AG10803 (cell line): Measurements from ENCODE around the gene VTI1B.
"Not testable (repeated sequence)": the region's sequence is repeated elsewhere in the genome, so short reads cannot be mapped to it uniquely, and the experiment has no call there.

ENCODE experiments used
- DNase-seq: peaks from one replicate; pipeline ENCODE4 v3.0.0; 2010; ENCODE audit warnings: low read depth
- H3K4me3 ChIP-seq: 2 replicates; pipeline ENCODE4 v1.5.1; 2011; ENCODE audit warnings: mild to moderate bottlenecking, low read length, control low read depth
- CTCF ChIP-seq: conservative IDR thresholded peaks from 2 replicates; pipeline ENCODE4 v1.5.1; 2011; ENCODE audit warnings: mild to moderate bottlenecking, low read length, control low read depth, inconsistent platforms

The VTI1B gene

GRCh38 chr14:67602076-67602475, 72.4 kb downstream of the VTI1B start:
- no peak for DNase-seq
- no peak for TF ChIP-seq CTCF
- no peak overlapping the region for H3K4me3 ChIP-seq

GRCh38 chr14:67600562-67600974, 73.9 kb downstream of the VTI1B start:
- peak overlapping the region; percentile 89 for H3K4me3 ChIP-seq
- DNase-seq, result not testable (repeated sequence)

- H3K4me3 ChIP-seq, result peak within 1 kb of the TSS; percentile 89
- TF ChIP-seq CTCF, result peak; percentile 52
- peak; percentile 79 for DNase-seq
Measured at GRCh38 chr14:67599698-67600561, 74.5 kb downstream of the VTI1B start, which contains the start of gene PIGH. Gene PIGH (minus strand): TSS chr14:67600268. CDS start chr14:67600203, 65 bp downstream.
